HUES6 (cell line): ENCODE data around the gene WBP2.

Experiments
- H3K27ac ChIP-seq: 2 replicates; pipeline ENCODE4 v1.7.0; 2013; ENCODE audit warnings: low read depth, mild to moderate bottlenecking, low read length, inconsistent platforms
- H3K27me3 ChIP-seq: 2 replicates; pipeline ENCODE4 v1.6.1; 2013; ENCODE audit warnings: low read length; ENCODE audit not compliant: control insufficient read depth, insufficient read depth
- H3K36me3 ChIP-seq: 2 replicates; pipeline ENCODE4 v1.6.1; 2013; ENCODE audit warnings: low read length; ENCODE audit not compliant: control insufficient read depth, insufficient read depth
- H3K4me1 ChIP-seq: 2 replicates; pipeline ENCODE4 v1.6.1; 2013; ENCODE audit warnings: low read length; ENCODE audit not compliant: control insufficient read depth, insufficient read depth
- H3K4me3 ChIP-seq: 2 replicates; pipeline ENCODE4 v1.5.1; 2013; ENCODE audit warnings: low read depth, low read length
- H3K9ac ChIP-seq: one replicate; pipeline ENCODE4 v1.6.1; 2013; ENCODE audit warnings: mild to moderate bottlenecking, low read length
- H3K9me3 ChIP-seq: 2 replicates; pipeline ENCODE4 v1.6.1; 2013; ENCODE audit warnings: low read depth, low read length; ENCODE audit not compliant: control insufficient read depth, insufficient read depth

The WBP2 gene

GRCh38 chr17:75829747-75830146 lies 25.4 kb downstream of the WBP2 start:
- Histone ChIP-seq H3K36me3 (peaks cover 10% of the 10 kb centered on the region), H3K4me1 (peaks cover 46% of the 10 kb centered on the region), H3K27ac (peak overlapping the region; percentile 18; the same call in 1 of the 2 replicates), H3K27me3 (no peaks in the 10 kb centered on the region), H3K9me3 (no peaks in the 10 kb centered on the region), H3K9ac (no peak overlapping the region), H3K4me3 (no peak overlapping the region)

GRCh38 chr17:75828741-75829140 lies 26.4 kb downstream of the WBP2 start:
- H3K4me1 ChIP-seq: peaks cover 45% of the 10 kb centered on the region
- no peaks in the 10 kb centered on the region for H3K27me3 ChIP-seq
- no peak overlapping the region for H3K27ac ChIP-seq
- no peak overlapping the region for H3K9ac ChIP-seq
- peaks cover 20% of the 10 kb centered on the region for H3K36me3 ChIP-seq
- H3K4me3 ChIP-seq: no peak overlapping the region
- H3K9me3 ChIP-seq: no peaks in the 10 kb centered on the region

- Histone ChIP-seq H3K4me3 (no peak overlapping the region), H3K27ac (no peak overlapping the region), H3K4me1 (peaks cover 39% of the 10 kb centered on the region), H3K36me3 (peaks cover 27% of the 10 kb centered on the region), H3K9ac (peak overlapping the region; percentile 25), H3K9me3 (no peaks in the 10 kb centered on the region), H3K27me3 (no peaks in the 10 kb centered on the region)
Observed at GRCh38 chr17:75828076-75828400, 27.1 kb downstream of the WBP2 start.

GRCh38 chr17:75827308-75828075 lies 27.6 kb downstream of the WBP2 start:
- no peaks in the 10 kb centered on the region for H3K9me3 ChIP-seq
- peak overlapping the region; percentile 24; the same call in 1 of the 2 replicates for H3K4me3 ChIP-seq
- H3K27me3 ChIP-seq: no peaks in the 10 kb centered on the region
- H3K36me3 ChIP-seq: peaks cover 32% of the 10 kb centered on the region
- H3K27ac ChIP-seq: peak overlapping the region; percentile 16; the same call in 1 of the 2 replicates
- peak overlapping the region; percentile 25 for H3K9ac ChIP-seq
- H3K4me1 ChIP-seq: peaks cover 35% of the 10 kb centered on the region

GRCh38 chr17:75826561-75827307 lies 28.4 kb downstream of the WBP2 start:
- H3K4me3 ChIP-seq: no peak overlapping the region
- peaks cover 30% of the 10 kb centered on the region for H3K4me1 ChIP-seq
- peak overlapping the region; percentile 35 for H3K9ac ChIP-seq
- H3K27me3 ChIP-seq: no peaks in the 10 kb centered on the region
- H3K27ac ChIP-seq: peak overlapping the region; percentile 16; the same call in 1 of the 2 replicates
- no peaks in the 10 kb centered on the region for H3K9me3 ChIP-seq
- H3K36me3 ChIP-seq: peaks cover 40% of the 10 kb centered on the region

- peaks cover 27% of the 10 kb centered on the region for H3K4me1 ChIP-seq
- H3K36me3 ChIP-seq: peaks cover 49% of the 10 kb centered on the region
- H3K9ac ChIP-seq: no peak overlapping the region
- H3K27me3 ChIP-seq: no peaks in the 10 kb centered on the region
- H3K27ac ChIP-seq: no peak overlapping the region
- no peaks in the 10 kb centered on the region for H3K9me3 ChIP-seq
- H3K4me3 ChIP-seq: no peak overlapping the region
Observed at GRCh38 chr17:75825748-75826370, 29.3 kb downstream of the WBP2 start.

GRCh38 chr17:75825149-75825552 lies 30.0 kb downstream of the WBP2 start:
- H3K9ac ChIP-seq: no peak overlapping the region
- no peaks in the 10 kb centered on the region for H3K27me3 ChIP-seq
- no peak overlapping the region for H3K27ac ChIP-seq
- H3K4me1 ChIP-seq: peaks cover 20% of the 10 kb centered on the region
- no peak overlapping the region for H3K4me3 ChIP-seq
- H3K9me3 ChIP-seq: no peaks in the 10 kb centered on the region
- H3K36me3 ChIP-seq: peaks cover 56% of the 10 kb centered on the region

- Histone ChIP-seq H3K4me3 (no peak overlapping the region), H3K27me3 (no peaks in the 10 kb centered on the region), H3K9ac (no peak overlapping the region), H3K36me3 (peaks cover 61% of the 10 kb centered on the region), H3K27ac (no peak overlapping the region), H3K4me1 (peaks cover 19% of the 10 kb centered on the region), H3K9me3 (no peaks in the 10 kb centered on the region)
Observed at GRCh38 chr17:75824666-75825065, 30.5 kb downstream of the WBP2 start.

GRCh38 chr17:75824050-75824552 lies 31.0 kb downstream of the WBP2 start:
- H3K9me3 ChIP-seq: no peaks in the 10 kb centered on the region
- H3K9ac ChIP-seq: no peak overlapping the region
- H3K36me3 ChIP-seq: peaks cover 66% of the 10 kb centered on the region
- no peak overlapping the region for H3K27ac ChIP-seq
- peaks cover 19% of the 10 kb centered on the region for H3K4me1 ChIP-seq
- H3K27me3 ChIP-seq: no peaks in the 10 kb centered on the region
- H3K4me3 ChIP-seq: no peak overlapping the region

GRCh38 chr17:75823257-75824041 lies 31.7 kb downstream of the WBP2 start:
- H3K9ac ChIP-seq: no peak overlapping the region
- H3K9me3 ChIP-seq: no peaks in the 10 kb centered on the region
- H3K4me3 ChIP-seq: no peak overlapping the region
- peaks cover 73% of the 10 kb centered on the region for H3K36me3 ChIP-seq
- no peak overlapping the region for H3K27ac ChIP-seq
- H3K27me3 ChIP-seq: no peaks in the 10 kb centered on the region
- peaks cover 19% of the 10 kb centered on the region for H3K4me1 ChIP-seq
